Lung (tissue), 12 donors: ENCODE measurements around the gene GRIK2. TPM values are rescaled to one million over a fixed set of nuclear protein-coding genes. Genes with fewer than 3 reads are reported as not detected.

Experiments used
- ATAC-seq: fragments of 200-7000 bp; cut with Tn5 transposase; one replicate; pipeline ENCODE4 v1.9.1; 2020; ENCODE audit warnings: moderate number of reproducible peaks; ENCODE audit not compliant: insufficient read depth, low FRiP score
- DNase-seq, 3 donors: peaks; one replicate each; pipeline ENCODE4 v3.0.0-alpha.2; 2013 to 2017
- H3K27ac ChIP-seq, 2 donors: one replicate each; pipeline ENCODE4 v1.5.1; 2013; ENCODE audit warnings: mild to moderate bottlenecking in 2 of 2, moderate library complexity in 2 of 2, control low read depth in 1 of 2, inconsistent platforms in 1 of 2, low read depth in 1 of 2, low read length in 1 of 2
- H3K27me3 ChIP-seq, 3 donors: one replicate each; pipeline ENCODE4 v1.5.1; 2013; ENCODE audit warnings: low read length in 2 of 3; ENCODE audit not compliant: control insufficient read depth in 3 of 3, insufficient read depth in 3 of 3
- H3K36me3 ChIP-seq, 4 donors: one replicate each; pipeline ENCODE4 v1.5.1; 2013; ENCODE audit warnings: low read length in 4 of 4, mild to moderate bottlenecking in 1 of 4, moderate library complexity in 1 of 4; ENCODE audit not compliant: control insufficient read depth in 4 of 4, insufficient read depth in 4 of 4
- H3K4me1 ChIP-seq, 5 donors: one replicate each; pipeline ENCODE4 v1.5.1; 2013; ENCODE audit warnings: low read length in 5 of 5, mild to moderate bottlenecking in 2 of 5, moderate library complexity in 1 of 5; ENCODE audit not compliant: control insufficient read depth in 5 of 5, insufficient read depth in 5 of 5
- H3K4me3 ChIP-seq: one replicate; pipeline ENCODE4 v1.5.1; 2013; ENCODE audit warnings: mild to moderate bottlenecking, control low read depth, moderate library complexity
- H3K9ac ChIP-seq, 2 donors: one replicate each; pipeline ENCODE4 v1.5.1; 2013; ENCODE audit warnings: low read length in 2 of 2, control low read depth in 1 of 2; ENCODE audit not compliant: insufficient read depth in 1 of 2
- H3K9me3 ChIP-seq, 4 donors: one replicate each; pipeline ENCODE4 v1.5.1; 2013; ENCODE audit warnings: low read length in 3 of 4, mild to moderate bottlenecking in 1 of 4, moderate library complexity in 1 of 4; ENCODE audit not compliant: control insufficient read depth in 4 of 4, insufficient read depth in 3 of 4
- CTCF ChIP-seq: IDR thresholded peaks from 2 replicates; pipeline ENCODE4 v1.5.1; 2012; ENCODE audit warnings: mild to moderate bottlenecking; ENCODE audit errors: control extremely low read depth, extremely low read depth
- WGBS, 2 donors: extraction: QIAGEN DNeasy Blood & Tissue Kit; methylation state at CpG; one replicate each; pipeline ENCODE4 v1.1.7; 2013; 5-methylcytosine and 5-hydroxymethylcytosine counted together
- polyA plus RNA-seq, 2 donors: library from polyadenylated mRNA; stranded (reverse); fragments of 200-250 nt; gene quantifications; one replicate each; pipeline ENCODE4 v1.2.1, GENCODE V29; 2013
- total RNA-seq, 2 donors: library from RNA; depleted of rRNA in 1 of 2; stranded (reverse); fragments of >200 nt in 1 of 2; gene quantifications; one replicate each; pipeline ENCODE4 v1.2.1, GENCODE V29; 2014 to 2021
- donor health status: control.
- donor health status: control.
- donor health status: Bipolar disorder and iron deficiency.
- donor health status: healthy.
- donor health status: DM: yes; HTN: yes; CAD: no.

Gene GRIK2
- total and polyA plus RNA-seq, 4 donors: 0.09 to 5.1 (median 0.67) TPM

GRCh38 chr6:101765281-101765680 lies 371.8 kb downstream of the GRIK2 start:
- Histone ChIP-seq H3K27ac (no peak overlapping the region), H3K36me3 (no peaks in the 10 kb centered on the region), H3K9me3 (no peaks in the 10 kb centered on the region), H3K4me3 (no peak overlapping the region), H3K4me1 (peaks cover 0 to 5% (median 0%) of the 10 kb centered on the region in 5 donors), H3K27me3 (no peaks in the 10 kb centered on the region), H3K9ac (no peak overlapping the region)
- no peak for TF ChIP-seq CTCF
- no peak for DNase-seq
- WGBS, 2 donors: 83 to 84% methylated on average over 1 of the region's 1 CpG
- ATAC-seq: no peak

- H3K9ac ChIP-seq: no peak overlapping the region
- H3K27me3 ChIP-seq: no peaks in the 10 kb centered on the region
- H3K9me3 ChIP-seq: no peaks in the 10 kb centered on the region
- no peak for ATAC-seq
- H3K27ac ChIP-seq: no peak overlapping the region
- WGBS, 2 donors: 69 to 80% methylated on average over 3 of the region's 3 CpGs
- H3K4me3 ChIP-seq: no peak overlapping the region
- DNase-seq: no peak
- no peak for TF ChIP-seq CTCF
- no peaks in the 10 kb centered on the region for H3K4me1 ChIP-seq
- no peaks in the 10 kb centered on the region for H3K36me3 ChIP-seq
These were observed 376.6 kb downstream of the GRIK2 start for GRCh38 chr6:101770116-101770515.

DNA sequence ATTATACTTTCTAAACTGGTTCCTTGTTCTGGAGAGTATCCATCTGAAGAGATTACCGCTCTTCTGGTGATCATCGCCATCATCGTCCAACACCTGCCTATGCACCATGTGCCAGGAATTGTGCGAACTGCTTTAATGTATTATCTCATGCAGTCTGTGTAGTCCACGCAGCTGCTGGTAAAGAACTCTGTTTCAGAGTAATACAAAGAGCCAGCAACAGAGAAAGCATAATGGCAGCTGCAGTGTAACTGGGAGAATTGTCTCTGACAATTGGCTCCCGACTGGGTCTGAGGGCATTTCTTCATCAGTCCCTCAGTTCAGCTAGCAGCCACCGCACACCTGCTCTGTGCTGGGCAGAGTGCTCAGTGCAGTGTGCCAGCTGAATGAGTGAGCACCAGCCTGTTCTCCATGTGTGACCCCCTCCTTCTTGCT lies 383.4 kb downstream of the GRIK2 start:
- no peak overlapping the region for H3K27ac ChIP-seq
- WGBS, 2 donors: 95 to 96% methylated on average over 7 of the region's 7 CpGs
- DNase-seq: no peak
- H3K9ac ChIP-seq: no peak overlapping the region
- H3K9me3 ChIP-seq: no peaks in the 10 kb centered on the region
- no peaks in the 10 kb centered on the region for H3K4me1 ChIP-seq
- no peak for TF ChIP-seq CTCF
- ATAC-seq: no peak
- no peaks in the 10 kb centered on the region for H3K27me3 ChIP-seq
- no peak overlapping the region for H3K4me3 ChIP-seq
- no peaks in the 10 kb centered on the region for H3K36me3 ChIP-seq

GRCh38 chr6:101777646-101778045 lies 384.1 kb downstream of the GRIK2 start:
- H3K4me3 ChIP-seq: no peak overlapping the region
- no peaks in the 10 kb centered on the region for H3K27me3 ChIP-seq
- WGBS, 2 donors: 42 to 64% methylated on average over 2 of the region's 2 CpGs
- H3K9me3 ChIP-seq: no peaks in the 10 kb centered on the region
- no peak overlapping the region for H3K9ac ChIP-seq
- no peak overlapping the region for H3K27ac ChIP-seq
- ATAC-seq (no peak), DNase-seq (no peak)
- no peaks in the 10 kb centered on the region for H3K4me1 ChIP-seq
- H3K36me3 ChIP-seq: no peaks in the 10 kb centered on the region
- TF ChIP-seq CTCF: no peak
